H9 (cell line): ENCODE measurements around the gene ASTN2. TPM values are rescaled to one million over a fixed set of nuclear protein-coding genes. Genes with fewer than 3 reads are reported as not detected.

Experiments used
- DNase-seq: peaks from one replicate; pipeline ENCODE4 v3.0.0-alpha.2; 2017
- H2AFZ ChIP-seq: one replicate; pipeline ENCODE4 v1.6.1; 2013; ENCODE audit warnings: mild to moderate bottlenecking, low read length, control low read depth, moderate library complexity
- H2AK5ac ChIP-seq: 2 replicates; pipeline ENCODE4 v1.6.1; 2013; ENCODE audit warnings: low read length, control low read depth, mixed read lengths; ENCODE audit not compliant: insufficient read length
- H2BK120ac ChIP-seq: one replicate; pipeline ENCODE4 v1.6.1; 2013; ENCODE audit warnings: low read depth, mild to moderate bottlenecking, low read length, control low read depth, inconsistent platforms; ENCODE audit not compliant: poor library complexity, severe bottlenecking
- H2BK12ac ChIP-seq: 2 replicates; pipeline ENCODE4 v1.6.1; 2013; ENCODE audit warnings: low read length, control low read depth, mixed read lengths, low read depth; ENCODE audit not compliant: insufficient read length
- H2BK15ac ChIP-seq: 2 replicates; pipeline ENCODE4 v1.6.1; 2013; ENCODE audit warnings: low read depth, low read length, control low read depth
- H2BK20ac ChIP-seq: one replicate; pipeline ENCODE4 v1.6.1; 2013; ENCODE audit warnings: low read depth, mild to moderate bottlenecking, low read length, control low read depth, inconsistent platforms; ENCODE audit not compliant: poor library complexity, severe bottlenecking
- H2BK5ac ChIP-seq: 2 replicates; pipeline ENCODE4 v1.6.1; 2013; ENCODE audit warnings: low read length, control low read depth, mixed read lengths; ENCODE audit not compliant: insufficient read length
- H3K14ac ChIP-seq: 2 replicates; pipeline ENCODE4 v1.6.1; 2013; ENCODE audit warnings: low read length, control low read depth; ENCODE audit not compliant: insufficient read depth
- H3K18ac ChIP-seq: 2 replicates; pipeline ENCODE4 v1.6.1; 2013; ENCODE audit warnings: low read depth, mild to moderate bottlenecking, mixed read lengths, low read length, control low read depth; ENCODE audit not compliant: insufficient read length
- H3K23ac ChIP-seq: 2 replicates; pipeline ENCODE4 v1.6.1; 2013; ENCODE audit warnings: low read length, control low read depth, mixed read lengths, low read depth; ENCODE audit not compliant: insufficient read length
- H3K23me2 ChIP-seq: 2 replicates; pipeline ENCODE4 v1.6.1; 2013; ENCODE audit warnings: low read depth, mild to moderate bottlenecking, mixed read lengths, low read length, control low read depth; ENCODE audit not compliant: insufficient read length, poor library complexity, severe bottlenecking
- H3K27ac ChIP-seq: 2 replicates; pipeline ENCODE4 v1.5.1; 2013; ENCODE audit warnings: low read length, control low read depth, mixed read lengths, low read depth; ENCODE audit not compliant: insufficient read length
- H3K27me3 ChIP-seq: 2 replicates; pipeline ENCODE4 v1.6.1; 2013; ENCODE audit warnings: low read length, control low read depth, inconsistent platforms; ENCODE audit not compliant: insufficient read depth
- H3K4ac ChIP-seq: 2 replicates; pipeline ENCODE4 v1.6.1; 2013; ENCODE audit warnings: low read depth, mild to moderate bottlenecking, control low read depth, inconsistent platforms, low read length, moderate library complexity
- H3K4me1 ChIP-seq: 2 replicates; pipeline ENCODE4 v1.6.1; 2013; ENCODE audit warnings: low read length, control low read depth, inconsistent platforms; ENCODE audit not compliant: insufficient read depth
- H3K4me2 ChIP-seq: 2 replicates; pipeline ENCODE4 v1.6.1; 2013; ENCODE audit warnings: low read length, control low read depth, mixed read lengths; ENCODE audit not compliant: insufficient read length, insufficient read depth
- H3K56ac ChIP-seq: 2 replicates; pipeline ENCODE4 v1.6.1; 2013; ENCODE audit warnings: low read depth, mild to moderate bottlenecking, mixed read lengths, low read length, control low read depth; ENCODE audit not compliant: insufficient read length
- H3K79me1 ChIP-seq: 2 replicates; pipeline ENCODE4 v1.6.1; 2013; ENCODE audit warnings: low read depth, mild to moderate bottlenecking, moderate library complexity, low read length, control low read depth, inconsistent platforms; ENCODE audit not compliant: insufficient read depth, poor library complexity, severe bottlenecking
- H3K79me2 ChIP-seq: 2 replicates; pipeline ENCODE4 v1.6.1; 2013; ENCODE audit warnings: low read length, control low read depth, inconsistent platforms; ENCODE audit not compliant: insufficient read depth
- H3K9ac ChIP-seq: 2 replicates; pipeline ENCODE4 v1.6.1; 2013; ENCODE audit warnings: low read length, control low read depth, mixed read lengths; ENCODE audit not compliant: insufficient read length; ENCODE audit errors: extremely low read depth
- H3K9me3 ChIP-seq: one replicate; pipeline ENCODE4 v1.6.1; 2013; ENCODE audit warnings: low read depth, low read length, inconsistent platforms; ENCODE audit not compliant: control insufficient read depth
- H3T11ph ChIP-seq: one replicate; pipeline ENCODE4 v1.6.1; 2013; ENCODE audit warnings: mild to moderate bottlenecking, low read length, control low read depth, inconsistent platforms
- H4K20me1 ChIP-seq: one replicate; pipeline ENCODE4 v1.6.1; 2013; ENCODE audit not compliant: control insufficient read depth, insufficient read length, insufficient read depth
- H4K5ac ChIP-seq: 2 replicates; pipeline ENCODE4 v1.6.1; 2013; ENCODE audit warnings: low read depth, mild to moderate bottlenecking, mixed read lengths, low read length, control low read depth; ENCODE audit not compliant: insufficient read length
- H4K8ac ChIP-seq: replicated peaks from 2 replicates; pipeline ENCODE4 v1.6.1; 2013; ENCODE audit warnings: low read length, control low read depth, mixed read lengths, low read depth; ENCODE audit not compliant: insufficient read length
- H4K91ac ChIP-seq: 2 replicates; pipeline ENCODE4 v1.6.1; 2013; ENCODE audit warnings: low read depth, mild to moderate bottlenecking, moderate library complexity, mixed read lengths, low read length, control low read depth; ENCODE audit not compliant: insufficient read length
- H3K27ac Mint-ChIP-seq, 3 experiments: 2 replicates in 2 of 3; 3 replicates in 1 of 3; pipeline ENCODE4 v1.8.0; 2020 to 2021; ENCODE audit warnings: mixed read lengths in 3 of 3, mild to moderate bottlenecking in 1 of 3, moderate library complexity in 1 of 3
- H3K27me3 Mint-ChIP-seq: 2 replicates; pipeline ENCODE4 v1.8.0; 2021; ENCODE audit warnings: low read depth, mild to moderate bottlenecking, moderate library complexity, mixed read lengths
- H3K36me3 Mint-ChIP-seq, 3 experiments: 2 replicates in 2 of 3; 3 replicates in 1 of 3; pipeline ENCODE4 v1.8.0; 2020 to 2021; ENCODE audit warnings: low read depth in 3 of 3, mixed read lengths in 3 of 3; ENCODE audit not compliant: insufficient read depth in 1 of 3
- H3K4me1 Mint-ChIP-seq, 2 experiments: 2 replicates each; pipeline ENCODE4 v1.8.0; 2020; ENCODE audit warnings: mixed read lengths in 2 of 2
- H3K4me3 Mint-ChIP-seq, 2 experiments: 2 replicates in 1 of 2; 3 replicates in 1 of 2; pipeline ENCODE4 v1.8.0; 2020 to 2021; ENCODE audit warnings: mild to moderate bottlenecking in 2 of 2, mixed read lengths in 2 of 2, moderate library complexity in 1 of 2
- H3K9me3 Mint-ChIP-seq, 2 experiments: 2 replicates in 1 of 2; 3 replicates in 1 of 2; pipeline ENCODE4 v1.8.0; 2020; ENCODE audit warnings: mild to moderate bottlenecking in 2 of 2, mixed read lengths in 2 of 2, moderate library complexity in 1 of 2
- WGBS: extraction: QIAGEN DNeasy Blood & Tissue Kit; methylation state at CpG from one replicate; pipeline ENCODE4 v1.1.7; 2013; ENCODE audit warnings: missing lambda C conversion rate, low lambda C conversion rate, mixed read lengths; ENCODE audit not compliant: insufficient read length; ENCODE audit errors: extremely low coverage; 5-methylcytosine and 5-hydroxymethylcytosine counted together
- total RNA-seq: library from RNA; stranded (reverse); gene quantifications from 2 replicates; pipeline ENCODE4 v1.2.1, GENCODE V29; 2021
- TF ChIP-seq, protein P1 (sequence below): fragments of 200-600 bp; sonication (generic); conservative IDR thresholded peaks from 3 replicates; pipeline ENCODE4 v1.8.0; 2021; ENCODE audit warnings: antibody characterized with exemption, mild to moderate bottlenecking

ASTN2 gene
- total RNA-seq, 1 experiment from 2014 or later: 9.7 TPM

DNA sequence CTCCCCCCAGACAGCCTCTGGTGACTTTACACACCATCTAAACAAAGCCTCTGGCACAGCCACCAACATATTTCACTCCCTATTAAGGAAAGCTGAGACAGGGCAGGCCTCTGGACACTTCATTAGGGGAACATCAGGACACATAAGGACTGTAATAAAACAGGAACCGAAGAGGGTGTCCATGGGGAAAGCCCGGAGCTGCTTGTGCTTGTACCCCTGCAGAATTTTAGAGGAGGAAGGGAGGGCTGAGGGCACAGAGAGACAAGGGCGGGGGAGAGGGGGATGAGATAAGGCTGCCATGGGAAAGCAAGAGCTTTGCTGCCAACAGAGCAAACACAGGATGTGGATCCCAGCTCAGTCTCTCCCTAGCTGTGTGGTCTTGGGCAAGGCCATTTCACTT, 138.4 kb downstream of the ASTN2 start:
- Histone ChIP-seq H2AFZ (no peak overlapping the region), H2BK20ac (no peak overlapping the region), H2BK15ac (no peak overlapping the region), H3K4ac (no peak overlapping the region), H3K23me2 (no peaks in the 10 kb centered on the region), H3K14ac (no peak overlapping the region), H3K79me1 (no peaks in the 10 kb centered on the region), H4K20me1 (no peaks in the 10 kb centered on the region), H3K18ac (no peak overlapping the region), H3K4me2 (no peak overlapping the region), H4K91ac (no peak overlapping the region), H4K8ac (no peak overlapping the region), H3K27me3 (no peaks in the 10 kb centered on the region), H3K4me1 (no peaks in the 10 kb centered on the region), H3K23ac (no peak overlapping the region), H3K56ac (no peak overlapping the region), H3K9me3 (no peaks in the 10 kb centered on the region), H3K9ac (no peak overlapping the region), H3T11ph (no peak overlapping the region), H2BK120ac (no peak overlapping the region), H2BK12ac (no peak overlapping the region), H2BK5ac (no peak overlapping the region), H4K5ac (no peak overlapping the region), H2AK5ac (no peak overlapping the region), H3K79me2 (no peaks in the 10 kb centered on the region), H3K27ac (no peak overlapping the region)
- H3K9me3 Mint-ChIP-seq: peaks cover 0 to 5% of the 10 kb centered on the region in 2 experiments; a peak in 1 of 5 replicates
- no CpG with 5 or more reads among the region's 3 CpGs for WGBS
- no peak overlapping the region for H3K4me3 Mint-ChIP-seq
- peaks cover 0 to 6% of the 10 kb centered on the region in 2 experiments; a peak in 2 of 4 replicates for H3K4me1 Mint-ChIP-seq
- TF ChIP-seq, protein P1, sequence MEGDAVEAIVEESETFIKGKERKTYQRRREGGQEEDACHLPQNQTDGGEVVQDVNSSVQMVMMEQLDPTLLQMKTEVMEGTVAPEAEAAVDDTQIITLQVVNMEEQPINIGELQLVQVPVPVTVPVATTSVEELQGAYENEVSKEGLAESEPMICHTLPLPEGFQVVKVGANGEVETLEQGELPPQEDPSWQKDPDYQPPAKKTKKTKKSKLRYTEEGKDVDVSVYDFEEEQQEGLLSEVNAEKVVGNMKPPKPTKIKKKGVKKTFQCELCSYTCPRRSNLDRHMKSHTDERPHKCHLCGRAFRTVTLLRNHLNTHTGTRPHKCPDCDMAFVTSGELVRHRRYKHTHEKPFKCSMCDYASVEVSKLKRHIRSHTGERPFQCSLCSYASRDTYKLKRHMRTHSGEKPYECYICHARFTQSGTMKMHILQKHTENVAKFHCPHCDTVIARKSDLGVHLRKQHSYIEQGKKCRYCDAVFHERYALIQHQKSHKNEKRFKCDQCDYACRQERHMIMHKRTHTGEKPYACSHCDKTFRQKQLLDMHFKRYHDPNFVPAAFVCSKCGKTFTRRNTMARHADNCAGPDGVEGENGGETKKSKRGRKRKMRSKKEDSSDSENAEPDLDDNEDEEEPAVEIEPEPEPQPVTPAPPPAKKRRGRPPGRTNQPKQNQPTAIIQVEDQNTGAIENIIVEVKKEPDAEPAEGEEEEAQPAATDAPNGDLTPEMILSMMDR: no peak
- H3K27ac Mint-ChIP-seq: peak overlapping the region in 2 of 3 experiments; percentile 44 to 74; a peak in 2 of 7 replicates
- DNase-seq: no peak
- peaks cover 0 to 6% (median 0%) of the 10 kb centered on the region in 3 experiments; a peak in 1 of 7 replicates for H3K36me3 Mint-ChIP-seq
- H3K27me3 Mint-ChIP-seq: peaks cover 7% of the 10 kb centered on the region
